ENCODE data around the gene IL27RA. TPM values are rescaled to one million over a fixed set of nuclear protein-coding genes. Genes with fewer than 3 reads are reported as not detected.

Gene IL27RA
- total RNA-seq, 1 donor from 2014 or later: 5.0 TPM

GRCh38 chr19:14086098-14086497, 54.5 kb downstream of the IL27RA start:
- Mint-ChIP-seq H3K27ac (ENCODE audit: unreplicated experiment) (no peak overlapping the region), H3K36me3 (ENCODE audit: low read depth) (peaks cover 7% of the 10 kb centered on the region), H3K4me3 (peak overlapping the region; percentile 81), H3K9me3 (no peaks in the 10 kb centered on the region), H3K27me3 (ENCODE audit: low read depth) (peaks cover 5% of the 10 kb centered on the region), H3K4me1 (peaks cover 17% of the 10 kb centered on the region)
- DNase-seq (ENCODE audit: low read depth, low spot score): no peak
- no peak for TF ChIP-seq CTCF (conservative IDR thresholded peaks at IDR 0.05)

- Mint-ChIP-seq H3K27me3 (ENCODE audit: low read depth) (peaks cover 3% of the 10 kb centered on the region), H3K36me3 (ENCODE audit: low read depth) (peaks cover 15% of the 10 kb centered on the region), H3K4me1 (peaks cover 14% of the 10 kb centered on the region), H3K27ac (ENCODE audit: unreplicated experiment) (no peak overlapping the region), H3K9me3 (peaks cover 6% of the 10 kb centered on the region), H3K4me3 (peak overlapping the region; percentile 89)
- TF ChIP-seq CTCF (conservative IDR thresholded peaks at IDR 0.05): no peak
- DNase-seq (ENCODE audit: low read depth, low spot score): no peak
Observed at GRCh38 chr19:14088634-14089411, 57.3 kb downstream of the IL27RA start.

GRCh38 chr19:14089412-14089661, 57.8 kb downstream of the IL27RA start:
- peak; percentile 43 for TF ChIP-seq CTCF (conservative IDR thresholded peaks at IDR 0.05)
- Mint-ChIP-seq H3K4me3 (peak overlapping the region; percentile 89), H3K27ac (ENCODE audit: unreplicated experiment) (no peak overlapping the region), H3K9me3 (peaks cover 6% of the 10 kb centered on the region), H3K4me1 (peaks cover 14% of the 10 kb centered on the region), H3K27me3 (ENCODE audit: low read depth) (peaks cover 3% of the 10 kb centered on the region), H3K36me3 (ENCODE audit: low read depth) (peaks cover 15% of the 10 kb centered on the region)
- DNase-seq (ENCODE audit: low read depth, low spot score): no peak

- Mint-ChIP-seq H3K9me3 (peaks cover 8% of the 10 kb centered on the region), H3K27ac (ENCODE audit: unreplicated experiment) (no peak overlapping the region), H3K27me3 (ENCODE audit: low read depth) (peaks cover 3% of the 10 kb centered on the region), H3K36me3 (ENCODE audit: low read depth) (peaks cover 20% of the 10 kb centered on the region), H3K4me3 (peak overlapping the region; percentile 89), H3K4me1 (peaks cover 14% of the 10 kb centered on the region)
- no peak for TF ChIP-seq CTCF (conservative IDR thresholded peaks at IDR 0.05)
- peak; percentile 51 for DNase-seq (ENCODE audit: low read depth, low spot score)
Observed at GRCh38 chr19:14089662-14090508, 58.3 kb downstream of the IL27RA start.

- TF ChIP-seq CTCF (conservative IDR thresholded peaks at IDR 0.05): no peak
- Mint-ChIP-seq H3K36me3 (ENCODE audit: low read depth) (peaks cover 20% of the 10 kb centered on the region), H3K27me3 (ENCODE audit: low read depth) (peaks cover 3% of the 10 kb centered on the region), H3K9me3 (peaks cover 8% of the 10 kb centered on the region), H3K27ac (ENCODE audit: unreplicated experiment) (peak within 1 kb of the TSS; percentile 86), H3K4me1 (peaks cover 14% of the 10 kb centered on the region), H3K4me3 (peak within 1 kb of the TSS; percentile 98)
- peak; percentile 58 for DNase-seq (ENCODE audit: low read depth, low spot score)
Observed at GRCh38 chr19:14090509-14091080, 59.0 kb downstream of the IL27RA start, which contains the start of gene SAMD1. Gene SAMD1, minus strand, starts transcription at chr19:14090751.

Data from neural crest cell (in vitro differentiated cells).